Measurements from ENCODE around the gene RUFY2.

Gene RUFY2

DNA sequence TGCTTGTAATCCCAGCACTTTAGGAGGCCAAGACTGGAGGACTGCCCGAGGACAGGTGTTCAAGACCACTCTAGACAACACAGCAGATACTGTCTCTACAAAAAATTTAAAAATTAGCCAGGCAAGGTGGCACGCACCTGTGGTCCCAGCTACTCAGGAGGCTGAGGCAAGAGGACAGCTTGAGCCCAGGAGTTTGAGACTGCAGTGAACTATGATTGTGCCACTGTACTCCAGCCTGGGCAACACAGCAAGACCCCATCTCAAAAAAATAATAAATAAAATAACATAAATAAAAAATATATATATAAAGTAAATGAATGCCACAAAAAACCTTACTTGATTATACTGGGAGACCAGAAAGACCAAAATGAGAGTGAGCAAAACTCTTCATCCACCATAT lies 53.5 kb downstream of the RUFY2 start:
- TF ChIP-seq, protein P1, sequence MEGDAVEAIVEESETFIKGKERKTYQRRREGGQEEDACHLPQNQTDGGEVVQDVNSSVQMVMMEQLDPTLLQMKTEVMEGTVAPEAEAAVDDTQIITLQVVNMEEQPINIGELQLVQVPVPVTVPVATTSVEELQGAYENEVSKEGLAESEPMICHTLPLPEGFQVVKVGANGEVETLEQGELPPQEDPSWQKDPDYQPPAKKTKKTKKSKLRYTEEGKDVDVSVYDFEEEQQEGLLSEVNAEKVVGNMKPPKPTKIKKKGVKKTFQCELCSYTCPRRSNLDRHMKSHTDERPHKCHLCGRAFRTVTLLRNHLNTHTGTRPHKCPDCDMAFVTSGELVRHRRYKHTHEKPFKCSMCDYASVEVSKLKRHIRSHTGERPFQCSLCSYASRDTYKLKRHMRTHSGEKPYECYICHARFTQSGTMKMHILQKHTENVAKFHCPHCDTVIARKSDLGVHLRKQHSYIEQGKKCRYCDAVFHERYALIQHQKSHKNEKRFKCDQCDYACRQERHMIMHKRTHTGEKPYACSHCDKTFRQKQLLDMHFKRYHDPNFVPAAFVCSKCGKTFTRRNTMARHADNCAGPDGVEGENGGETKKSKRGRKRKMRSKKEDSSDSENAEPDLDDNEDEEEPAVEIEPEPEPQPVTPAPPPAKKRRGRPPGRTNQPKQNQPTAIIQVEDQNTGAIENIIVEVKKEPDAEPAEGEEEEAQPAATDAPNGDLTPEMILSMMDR (IDR thresholded peaks at IDR 0.05; ENCODE audit: insufficient read depth, low read length, missing control alignments): no peak
- no peak overlapping the region for H3K4me3 ChIP-seq (ENCODE audit: low read depth, low read length)
- CTCF ChIA-PET: interaction anchor here (1.0 kb wide), 1 partner anchor 19 kb away, joined by 3 read pairs; no protein-coding TSS in a partner anchor
- POLR2A ChIA-PET: no interaction called here
- no peak for DNase-seq (ENCODE audit: low read depth, low spot score)

DNA sequence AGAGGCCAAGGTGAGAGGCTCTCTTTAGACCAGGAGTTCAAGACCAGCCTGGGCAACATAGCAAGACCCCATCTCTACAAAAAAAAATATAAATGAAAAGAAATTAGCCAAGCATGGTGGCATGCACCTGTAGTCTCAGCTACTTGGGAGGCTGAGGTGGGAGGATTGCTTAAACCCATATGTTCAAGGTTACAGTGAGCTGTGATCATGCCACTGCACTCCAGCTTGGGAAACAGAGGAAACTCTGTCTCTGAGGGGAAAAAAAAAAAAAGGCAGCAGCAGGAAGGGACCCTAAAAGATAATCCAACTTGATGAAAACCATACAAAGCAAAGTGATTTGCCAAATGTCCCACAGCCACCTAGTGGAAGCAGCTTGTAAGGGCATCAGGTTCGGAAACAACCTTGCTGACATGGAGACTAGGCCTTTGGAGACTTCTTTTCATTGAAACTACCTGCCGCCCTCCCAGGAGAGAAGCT lies 58.8 kb downstream of the RUFY2 start:
- TF ChIP-seq, protein P1 (IDR thresholded peaks at IDR 0.05; ENCODE audit: insufficient read depth, low read length, missing control alignments): peak; percentile 86
- ChIA-PET POLR2A (no interaction called here), CTCF (interaction anchor here (0.6 to 3.3 kb wide), 22 partner anchors 9 to 493 kb away, joined by 3 to 33 read pairs (median 4); partner anchors contain the start of genes HNRNPH3 and PBLD)
- H3K4me3 ChIP-seq (ENCODE audit: low read depth, low read length): no peak overlapping the region
- DNase-seq (ENCODE audit: low read depth, low spot score): no peak

DNA sequence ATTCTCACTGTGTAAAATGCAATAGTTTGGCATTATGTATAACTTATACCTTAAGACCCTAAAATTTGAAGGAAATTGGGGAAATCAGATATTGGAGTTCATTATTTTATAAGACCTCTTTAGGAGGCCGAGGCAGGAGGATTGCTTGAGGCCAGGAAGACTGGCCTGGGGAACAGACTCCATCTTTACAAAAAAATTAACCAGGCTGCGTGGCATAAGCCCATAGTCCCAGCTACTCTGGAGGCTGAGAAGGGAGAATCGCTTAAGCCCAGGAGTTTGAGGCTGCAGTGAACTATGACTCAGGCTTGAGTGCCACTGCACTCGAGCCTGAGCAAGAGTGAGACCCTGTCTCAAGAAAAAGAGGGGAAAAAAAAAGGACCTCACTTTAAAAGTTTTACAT lies 60.3 kb downstream of the RUFY2 start:
- no peak for DNase-seq (ENCODE audit: low read depth, low spot score)
- CTCF ChIA-PET: interaction anchor here (1.1 to 3.3 kb wide), 5 partner anchors 10 to 134 kb away, joined by 3 to 26 read pairs (median 5); no protein-coding TSS in a partner anchor
- POLR2A ChIA-PET: no interaction called here
- H3K4me3 ChIP-seq (ENCODE audit: low read depth, low read length): no peak overlapping the region
- TF ChIP-seq, protein P1 (IDR thresholded peaks at IDR 0.05; ENCODE audit: insufficient read depth, low read length, missing control alignments): no peak

DNA sequence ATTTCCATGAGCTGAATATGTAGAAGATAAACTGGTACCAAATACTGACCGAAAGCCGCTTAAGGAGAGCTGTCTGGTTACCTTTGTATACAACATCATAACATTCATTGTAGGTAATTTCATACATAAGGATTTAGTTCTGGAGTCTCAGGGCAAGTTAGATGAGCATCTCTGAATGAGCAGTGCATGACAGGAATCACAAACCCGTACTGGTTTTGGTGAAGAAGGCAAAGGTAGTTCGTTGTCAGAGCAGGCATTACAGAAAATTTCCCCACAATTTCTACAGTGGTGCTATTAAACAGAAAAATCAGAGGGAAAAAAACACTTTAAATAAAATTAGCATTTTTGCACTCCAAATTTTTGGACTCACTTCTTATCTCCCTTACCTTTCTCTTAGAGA lies 61.5 kb downstream of the RUFY2 start:
- no peak for DNase-seq (ENCODE audit: low read depth, low spot score)
- no peak overlapping the region for H3K4me3 ChIP-seq (ENCODE audit: low read depth, low read length)
- CTCF ChIA-PET: interaction anchor here (1.0 to 1.2 kb wide), 2 partner anchors 25 to 552 kb away, joined by 3 read pairs; no protein-coding TSS in a partner anchor
- TF ChIP-seq, protein P1 (IDR thresholded peaks at IDR 0.05; ENCODE audit: insufficient read depth, low read length, missing control alignments): no peak
- POLR2A ChIA-PET: no interaction called here

DNA sequence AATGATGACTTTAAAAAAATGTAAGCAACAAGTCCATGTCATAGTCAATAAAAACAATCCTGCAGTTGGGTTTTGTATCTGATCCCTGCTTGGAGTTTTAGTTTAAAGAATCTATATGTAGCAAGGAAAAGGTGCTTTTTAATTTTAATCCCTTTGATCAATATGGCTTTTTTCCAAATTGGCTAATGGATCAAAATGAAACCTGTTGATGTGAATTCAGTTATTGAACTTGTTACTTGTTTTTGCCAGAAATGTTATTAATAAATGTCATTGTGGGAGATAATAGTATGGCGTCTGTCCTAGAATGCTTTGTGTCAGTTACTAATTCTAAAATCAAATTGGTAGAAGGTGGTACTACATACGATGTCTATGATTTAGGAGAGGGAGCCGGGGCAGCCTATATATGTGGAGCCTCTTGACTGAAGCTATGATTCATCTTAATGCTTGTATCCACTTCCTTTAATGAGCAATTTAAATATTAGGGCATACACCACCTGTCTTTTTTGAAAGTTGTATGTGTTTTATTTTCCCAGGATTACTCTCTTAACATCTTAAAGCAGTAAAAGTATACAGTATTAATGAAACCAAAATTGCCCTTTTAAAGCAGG lies 64.1 kb downstream of the RUFY2 start:
- CTCF ChIA-PET: interaction anchor here (1.0 kb wide), 1 partner anchor 9 kb away, joined by 4 read pairs; no protein-coding TSS in a partner anchor

More for the DNA sequence above, 64.1 kb downstream of the RUFY2 start:
- no peak overlapping the region for H3K4me3 ChIP-seq (ENCODE audit: low read depth, low read length)
- DNase-seq (ENCODE audit: low read depth, low spot score): no peak
- POLR2A ChIA-PET: no interaction called here
- TF ChIP-seq, protein P1 (IDR thresholded peaks at IDR 0.05; ENCODE audit: insufficient read depth, low read length, missing control alignments): no peak

Measured in AG04449 (cell line).